Fibroblast of mammary gland (primary cell): ENCODE measurements around the gene P3R3URF.
A peak's percentile ranks its signal among the peaks of the same experiment; 100 is the strongest.

Experiments used
- DNase-seq: peaks from one replicate; pipeline ENCODE4 v3.0.0-alpha.2; 2010; ENCODE audit warnings: low read depth
- H3K4me3 ChIP-seq: 2 replicates; pipeline ENCODE4 v1.5.1; 2011; ENCODE audit warnings: low read depth, mild to moderate bottlenecking, low read length, moderate library complexity; ENCODE audit not compliant: control insufficient read depth
- CTCF ChIP-seq: conservative IDR thresholded peaks from 2 replicates; pipeline ENCODE4 v1.5.1; 2011; ENCODE audit warnings: low read depth, low read length, inconsistent platforms; ENCODE audit not compliant: control insufficient read depth, insufficient read depth

Gene P3R3URF

GRCh38 chr1:46134660-46135331 lies 41.5 kb downstream of the P3R3URF start:
- TF ChIP-seq CTCF = no peak
- DNase-seq = peak; percentile 95
- H3K4me3 ChIP-seq = no peak overlapping the region

GRCh38 chr1:46133781-46134350 lies 42.4 kb downstream of the P3R3URF start:
- DNase-seq = no peak
- no peak for TF ChIP-seq CTCF
- peak overlapping the region; percentile 49 for H3K4me3 ChIP-seq

- no peak for DNase-seq
- no peak for TF ChIP-seq CTCF
- H3K4me3 ChIP-seq = peak overlapping the region; percentile 49
Measured at GRCh38 chr1:46133181-46133658, 43.1 kb downstream of the P3R3URF start.

- H3K4me3 ChIP-seq = peak within 1 kb of the TSS; percentile 49
- TF ChIP-seq CTCF = no peak
Measured at GRCh38 chr1:46132529-46133180, 43.6 kb downstream of the P3R3URF start, which contains the start of gene PIK3R3. PIK3R3 (minus strand) TSS chr1:46132629; CDS start chr1:46131952, 677 bp downstream.

GRCh38 chr1:46131712-46132528 lies 44.4 kb downstream of the P3R3URF start:
- peak; percentile 27 for DNase-seq
- H3K4me3 ChIP-seq = peak overlapping the region; percentile 49
- TF ChIP-seq CTCF = no peak

More at GRCh38 chr1:46132529-46133180, 43.6 kb downstream of the P3R3URF start, which contains the start of gene PIK3R3:
- peak; percentile 98 for DNase-seq

- no peak for TF ChIP-seq CTCF
- H3K4me3 ChIP-seq = peak overlapping the region; percentile 49
- DNase-seq = no peak
Measured at GRCh38 chr1:46131093-46131492, 45.2 kb downstream of the P3R3URF start.
